ENCODE measurements around the gene RAB41. TPM values are rescaled to one million over a fixed set of nuclear protein-coding genes. Genes with fewer than 3 reads are reported as not detected.

The RAB41 gene
- total and polyA plus RNA-seq, 10 of the 15 experiments (the other 5 are each of a cell fraction or from before 2014, with no cell fraction given): 0.05 to 0.31 TPM; not detected in 8

DNA sequence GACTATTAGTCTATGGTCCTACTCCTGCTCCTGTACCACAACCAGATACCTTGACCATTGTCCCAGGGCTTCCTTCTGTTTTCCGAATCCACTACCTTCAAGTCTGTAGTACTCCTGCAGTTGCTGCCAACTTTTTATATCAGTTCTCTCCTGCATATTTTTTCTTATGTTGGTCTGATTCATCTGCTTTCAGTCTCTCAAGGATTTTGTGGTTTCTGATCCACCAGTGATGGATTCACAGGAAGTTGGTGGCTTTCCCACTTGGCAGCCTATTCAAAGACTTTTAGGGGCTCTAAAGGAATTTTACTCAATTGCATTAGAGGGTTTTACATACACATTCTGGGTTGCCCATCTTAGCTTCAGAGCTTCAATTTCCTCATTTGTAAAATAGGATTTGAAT, 31.5 kb downstream of the RAB41 start (continued):
- TF ChIP-seq, protein P1, sequence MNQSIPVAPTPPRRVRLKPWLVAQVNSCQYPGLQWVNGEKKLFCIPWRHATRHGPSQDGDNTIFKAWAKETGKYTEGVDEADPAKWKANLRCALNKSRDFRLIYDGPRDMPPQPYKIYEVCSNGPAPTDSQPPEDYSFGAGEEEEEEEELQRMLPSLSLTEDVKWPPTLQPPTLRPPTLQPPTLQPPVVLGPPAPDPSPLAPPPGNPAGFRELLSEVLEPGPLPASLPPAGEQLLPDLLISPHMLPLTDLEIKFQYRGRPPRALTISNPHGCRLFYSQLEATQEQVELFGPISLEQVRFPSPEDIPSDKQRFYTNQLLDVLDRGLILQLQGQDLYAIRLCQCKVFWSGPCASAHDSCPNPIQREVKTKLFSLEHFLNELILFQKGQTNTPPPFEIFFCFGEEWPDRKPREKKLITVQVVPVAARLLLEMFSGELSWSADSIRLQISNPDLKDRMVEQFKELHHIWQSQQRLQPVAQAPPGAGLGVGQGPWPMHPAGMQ (IDR thresholded peaks at IDR 0.05; ENCODE audit: borderline replicate concordance): no peak
- no peak for TF ChIP-seq EGR1 (IDR thresholded peaks at IDR 0.05; ENCODE audit: borderline replicate concordance in 1 of 2, low read depth in 2 of 2, low read length in 2 of 2)
- TF ChIP-seq POLR2A (IDR thresholded peaks at IDR 0.05; ENCODE audit: low read depth, low read length): no peak
- no peak for TF ChIP-seq MEF2A (IDR thresholded peaks at IDR 0.05; ENCODE audit: insufficient read depth, low read depth, low read length)
- no peak for TF ChIP-seq RAD51 (IDR thresholded peaks at IDR 0.05)
- TF ChIP-seq, protein P2, sequence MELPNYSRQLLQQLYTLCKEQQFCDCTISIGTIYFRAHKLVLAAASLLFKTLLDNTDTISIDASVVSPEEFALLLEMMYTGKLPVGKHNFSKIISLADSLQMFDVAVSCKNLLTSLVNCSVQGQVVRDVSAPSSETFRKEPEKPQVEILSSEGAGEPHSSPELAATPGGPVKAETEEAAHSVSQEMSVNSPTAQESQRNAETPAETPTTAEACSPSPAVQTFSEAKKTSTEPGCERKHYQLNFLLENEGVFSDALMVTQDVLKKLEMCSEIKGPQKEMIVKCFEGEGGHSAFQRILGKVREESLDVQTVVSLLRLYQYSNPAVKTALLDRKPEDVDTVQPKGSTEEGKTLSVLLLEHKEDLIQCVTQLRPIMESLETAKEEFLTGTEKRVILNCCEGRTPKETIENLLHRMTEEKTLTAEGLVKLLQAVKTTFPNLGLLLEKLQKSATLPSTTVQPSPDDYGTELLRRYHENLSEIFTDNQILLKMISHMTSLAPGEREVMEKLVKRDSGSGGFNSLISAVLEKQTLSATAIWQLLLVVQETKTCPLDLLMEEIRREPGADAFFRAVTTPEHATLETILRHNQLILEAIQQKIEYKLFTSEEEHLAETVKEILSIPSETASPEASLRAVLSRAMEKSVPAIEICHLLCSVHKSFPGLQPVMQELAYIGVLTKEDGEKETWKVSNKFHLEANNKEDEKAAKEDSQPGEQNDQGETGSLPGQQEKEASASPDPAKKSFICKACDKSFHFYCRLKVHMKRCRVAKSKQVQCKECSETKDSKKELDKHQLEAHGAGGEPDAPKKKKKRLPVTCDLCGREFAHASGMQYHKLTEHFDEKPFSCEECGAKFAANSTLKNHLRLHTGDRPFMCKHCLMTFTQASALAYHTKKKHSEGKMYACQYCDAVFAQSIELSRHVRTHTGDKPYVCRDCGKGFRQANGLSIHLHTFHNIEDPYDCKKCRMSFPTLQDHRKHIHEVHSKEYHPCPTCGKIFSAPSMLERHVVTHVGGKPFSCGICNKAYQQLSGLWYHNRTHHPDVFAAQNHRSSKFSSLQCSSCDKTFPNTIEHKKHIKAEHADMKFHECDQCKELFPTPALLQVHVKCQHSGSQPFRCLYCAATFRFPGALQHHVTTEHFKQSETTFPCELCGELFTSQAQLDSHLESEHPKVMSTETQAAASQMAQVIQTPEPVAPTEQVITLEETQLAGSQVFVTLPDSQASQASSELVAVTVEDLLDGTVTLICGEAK (IDR thresholded peaks at IDR 0.05; ENCODE audit: borderline replicate concordance): no peak
- no peak for TF ChIP-seq LARP7 (IDR thresholded peaks at IDR 0.05)
- TF ChIP-seq, protein P3, sequence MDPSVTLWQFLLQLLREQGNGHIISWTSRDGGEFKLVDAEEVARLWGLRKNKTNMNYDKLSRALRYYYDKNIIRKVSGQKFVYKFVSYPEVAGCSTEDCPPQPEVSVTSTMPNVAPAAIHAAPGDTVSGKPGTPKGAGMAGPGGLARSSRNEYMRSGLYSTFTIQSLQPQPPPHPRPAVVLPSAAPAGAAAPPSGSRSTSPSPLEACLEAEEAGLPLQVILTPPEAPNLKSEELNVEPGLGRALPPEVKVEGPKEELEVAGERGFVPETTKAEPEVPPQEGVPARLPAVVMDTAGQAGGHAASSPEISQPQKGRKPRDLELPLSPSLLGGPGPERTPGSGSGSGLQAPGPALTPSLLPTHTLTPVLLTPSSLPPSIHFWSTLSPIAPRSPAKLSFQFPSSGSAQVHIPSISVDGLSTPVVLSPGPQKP (IDR thresholded peaks at IDR 0.05; ENCODE audit: low read depth, low read length): no peak
- TF ChIP-seq IKZF1 (conservative IDR thresholded peaks at IDR 0.05): no peak
- no peak for TF ChIP-seq BACH1 (IDR thresholded peaks at IDR 0.05; ENCODE audit: borderline replicate concordance)
- TF ChIP-seq KDM1A (IDR thresholded peaks at IDR 0.05; ENCODE audit: borderline replicate concordance): no peak
- TF ChIP-seq, protein P4, sequence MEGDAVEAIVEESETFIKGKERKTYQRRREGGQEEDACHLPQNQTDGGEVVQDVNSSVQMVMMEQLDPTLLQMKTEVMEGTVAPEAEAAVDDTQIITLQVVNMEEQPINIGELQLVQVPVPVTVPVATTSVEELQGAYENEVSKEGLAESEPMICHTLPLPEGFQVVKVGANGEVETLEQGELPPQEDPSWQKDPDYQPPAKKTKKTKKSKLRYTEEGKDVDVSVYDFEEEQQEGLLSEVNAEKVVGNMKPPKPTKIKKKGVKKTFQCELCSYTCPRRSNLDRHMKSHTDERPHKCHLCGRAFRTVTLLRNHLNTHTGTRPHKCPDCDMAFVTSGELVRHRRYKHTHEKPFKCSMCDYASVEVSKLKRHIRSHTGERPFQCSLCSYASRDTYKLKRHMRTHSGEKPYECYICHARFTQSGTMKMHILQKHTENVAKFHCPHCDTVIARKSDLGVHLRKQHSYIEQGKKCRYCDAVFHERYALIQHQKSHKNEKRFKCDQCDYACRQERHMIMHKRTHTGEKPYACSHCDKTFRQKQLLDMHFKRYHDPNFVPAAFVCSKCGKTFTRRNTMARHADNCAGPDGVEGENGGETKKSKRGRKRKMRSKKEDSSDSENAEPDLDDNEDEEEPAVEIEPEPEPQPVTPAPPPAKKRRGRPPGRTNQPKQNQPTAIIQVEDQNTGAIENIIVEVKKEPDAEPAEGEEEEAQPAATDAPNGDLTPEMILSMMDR (IDR thresholded peaks at IDR 0.05 in 2 of 3, conservative IDR thresholded peaks at IDR 0.05 in 1 of 3; ENCODE audit: control insufficient read depth in 2 of 3, extremely low read depth in 1 of 3, insufficient read depth in 1 of 3, low read depth in 3 of 3, low read length in 3 of 3): no peak
